BE2C (cell line): ENCODE data around the gene MEGF11.

ENCODE experiments used
- DNase-seq: peaks from one replicate; pipeline ENCODE4 v3.0.0-alpha.2; 2020
- H3K27me3 ChIP-seq: fragments of 250-450 bp; sonication (Bioruptor Pico); 2 replicates; pipeline ENCODE4 v1.5.1; 2020; ENCODE audit warnings: mild to moderate bottlenecking
- H3K36me3 ChIP-seq: fragments of 250-450 bp; sonication (Bioruptor Pico); 2 replicates; pipeline ENCODE4 v1.5.1; 2020; ENCODE audit warnings: mild to moderate bottlenecking
- H3K4me1 ChIP-seq: fragments of 250-450 bp; sonication (Bioruptor Pico); 2 replicates; pipeline ENCODE4 v1.5.1; 2020
- H3K4me3 ChIP-seq: 2 replicates; pipeline ENCODE4 v1.5.1; 2011; ENCODE audit warnings: low read depth, low read length
- H3K9me3 ChIP-seq: fragments of 250-450 bp; sonication (Bioruptor Pico); 2 replicates; pipeline ENCODE4 v1.5.1; 2020
- TF ChIP-seq, protein P1 (sequence below): IDR thresholded peaks from 2 replicates; pipeline ENCODE4 v1.5.1; 2012; ENCODE audit warnings: mild to moderate bottlenecking, low read depth, low read length

The MEGF11 gene

DNA sequence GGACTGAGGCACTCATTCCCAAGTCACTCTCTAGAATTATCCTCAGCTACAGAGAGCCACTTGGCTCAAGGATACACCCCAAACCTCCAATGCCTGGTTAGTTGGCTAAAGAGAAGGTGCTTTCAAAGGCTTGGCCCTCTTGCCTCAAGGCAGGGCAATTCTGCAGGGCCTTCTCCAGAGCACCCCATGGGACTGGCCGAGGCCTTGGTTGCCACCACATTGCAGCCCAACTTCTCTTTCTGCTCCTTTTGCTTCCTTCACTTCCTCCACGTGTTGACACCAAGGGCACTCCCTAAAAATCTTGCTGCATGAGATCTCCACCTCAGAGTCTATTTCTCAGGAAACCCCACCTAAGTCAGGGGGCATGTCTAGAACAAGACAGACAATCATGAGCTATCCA, 36.7 kb downstream of the MEGF11 start:
- TF ChIP-seq, protein P1, sequence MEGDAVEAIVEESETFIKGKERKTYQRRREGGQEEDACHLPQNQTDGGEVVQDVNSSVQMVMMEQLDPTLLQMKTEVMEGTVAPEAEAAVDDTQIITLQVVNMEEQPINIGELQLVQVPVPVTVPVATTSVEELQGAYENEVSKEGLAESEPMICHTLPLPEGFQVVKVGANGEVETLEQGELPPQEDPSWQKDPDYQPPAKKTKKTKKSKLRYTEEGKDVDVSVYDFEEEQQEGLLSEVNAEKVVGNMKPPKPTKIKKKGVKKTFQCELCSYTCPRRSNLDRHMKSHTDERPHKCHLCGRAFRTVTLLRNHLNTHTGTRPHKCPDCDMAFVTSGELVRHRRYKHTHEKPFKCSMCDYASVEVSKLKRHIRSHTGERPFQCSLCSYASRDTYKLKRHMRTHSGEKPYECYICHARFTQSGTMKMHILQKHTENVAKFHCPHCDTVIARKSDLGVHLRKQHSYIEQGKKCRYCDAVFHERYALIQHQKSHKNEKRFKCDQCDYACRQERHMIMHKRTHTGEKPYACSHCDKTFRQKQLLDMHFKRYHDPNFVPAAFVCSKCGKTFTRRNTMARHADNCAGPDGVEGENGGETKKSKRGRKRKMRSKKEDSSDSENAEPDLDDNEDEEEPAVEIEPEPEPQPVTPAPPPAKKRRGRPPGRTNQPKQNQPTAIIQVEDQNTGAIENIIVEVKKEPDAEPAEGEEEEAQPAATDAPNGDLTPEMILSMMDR = no peak
- Histone ChIP-seq H3K4me1 (peaks cover 9% of the 10 kb centered on the region), H3K27me3 (no peaks in the 10 kb centered on the region), H3K4me3 (no peak overlapping the region), H3K36me3 (no peaks in the 10 kb centered on the region), H3K9me3 (no peaks in the 10 kb centered on the region)
- no peak for DNase-seq

DNA sequence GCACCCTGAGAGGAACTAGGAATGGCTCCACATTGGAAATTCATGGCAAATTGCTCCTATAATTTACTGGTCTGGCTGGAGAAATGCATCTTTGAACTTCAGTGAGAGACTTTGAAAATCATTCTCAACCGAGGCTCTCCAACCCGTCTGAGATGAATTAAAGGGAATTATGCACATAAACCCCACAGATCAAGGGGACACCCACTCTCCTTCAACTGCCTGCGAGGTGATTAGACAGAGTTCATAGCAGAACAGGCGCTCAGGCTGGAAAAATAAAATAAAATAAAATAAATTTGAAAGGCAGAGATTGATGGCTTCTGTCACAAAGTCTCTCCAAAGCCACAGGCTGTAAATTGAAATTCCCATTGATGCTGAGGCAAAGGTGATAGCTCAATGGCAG, 37.7 kb downstream of the MEGF11 start:
- H3K4me1 ChIP-seq = peaks cover 9% of the 10 kb centered on the region
- TF ChIP-seq, protein P1 = no peak
- DNase-seq = no peak
- H3K4me3 ChIP-seq = no peak overlapping the region
- H3K9me3 ChIP-seq = no peaks in the 10 kb centered on the region
- no peaks in the 10 kb centered on the region for H3K27me3 ChIP-seq
- no peaks in the 10 kb centered on the region for H3K36me3 ChIP-seq

DNA sequence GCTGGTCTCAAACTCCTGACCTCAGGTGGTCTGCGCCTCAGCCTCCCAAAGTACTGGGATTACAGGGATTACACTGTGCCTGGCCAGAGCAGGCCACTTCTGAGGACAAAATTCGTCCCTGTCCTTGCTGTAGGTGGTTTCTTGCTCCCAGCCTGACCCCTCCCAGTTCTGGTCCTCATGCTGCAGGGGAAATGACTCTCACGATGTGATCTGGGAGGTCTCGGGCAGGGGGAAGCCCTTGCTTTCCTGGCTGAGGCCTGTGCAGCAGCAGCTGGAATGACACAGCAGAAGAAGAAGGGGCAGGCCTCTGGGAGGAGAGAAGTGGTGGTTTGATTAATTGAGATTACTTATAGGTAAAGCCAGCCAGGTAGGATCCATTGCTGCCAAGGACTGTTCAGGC, 39.3 kb downstream of the MEGF11 start:
- Histone ChIP-seq H3K36me3 (no peaks in the 10 kb centered on the region), H3K4me1 (peaks cover 9% of the 10 kb centered on the region), H3K4me3 (no peak overlapping the region), H3K9me3 (no peaks in the 10 kb centered on the region), H3K27me3 (no peaks in the 10 kb centered on the region)
- TF ChIP-seq, protein P1 = no peak
- no peak for DNase-seq

DNA sequence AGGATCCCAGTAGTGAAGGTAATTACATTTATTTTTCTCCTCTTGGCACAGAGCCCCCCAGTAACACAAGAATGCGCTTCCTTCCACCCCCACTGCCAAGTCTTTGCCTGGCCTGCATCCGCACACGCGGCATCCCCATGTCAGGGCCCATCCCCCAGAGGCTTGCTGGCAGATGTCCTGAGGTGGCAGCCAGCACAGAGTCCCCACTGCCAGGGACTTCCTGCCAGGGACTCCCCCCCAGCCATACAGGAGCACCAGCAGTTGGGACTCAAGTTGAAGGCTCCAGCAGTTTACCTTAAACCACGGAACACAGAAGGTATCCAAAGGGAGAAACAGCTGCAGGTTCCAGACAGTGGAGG, 41.0 kb downstream of the MEGF11 start:
- H3K27me3 ChIP-seq = no peaks in the 10 kb centered on the region

DNA sequence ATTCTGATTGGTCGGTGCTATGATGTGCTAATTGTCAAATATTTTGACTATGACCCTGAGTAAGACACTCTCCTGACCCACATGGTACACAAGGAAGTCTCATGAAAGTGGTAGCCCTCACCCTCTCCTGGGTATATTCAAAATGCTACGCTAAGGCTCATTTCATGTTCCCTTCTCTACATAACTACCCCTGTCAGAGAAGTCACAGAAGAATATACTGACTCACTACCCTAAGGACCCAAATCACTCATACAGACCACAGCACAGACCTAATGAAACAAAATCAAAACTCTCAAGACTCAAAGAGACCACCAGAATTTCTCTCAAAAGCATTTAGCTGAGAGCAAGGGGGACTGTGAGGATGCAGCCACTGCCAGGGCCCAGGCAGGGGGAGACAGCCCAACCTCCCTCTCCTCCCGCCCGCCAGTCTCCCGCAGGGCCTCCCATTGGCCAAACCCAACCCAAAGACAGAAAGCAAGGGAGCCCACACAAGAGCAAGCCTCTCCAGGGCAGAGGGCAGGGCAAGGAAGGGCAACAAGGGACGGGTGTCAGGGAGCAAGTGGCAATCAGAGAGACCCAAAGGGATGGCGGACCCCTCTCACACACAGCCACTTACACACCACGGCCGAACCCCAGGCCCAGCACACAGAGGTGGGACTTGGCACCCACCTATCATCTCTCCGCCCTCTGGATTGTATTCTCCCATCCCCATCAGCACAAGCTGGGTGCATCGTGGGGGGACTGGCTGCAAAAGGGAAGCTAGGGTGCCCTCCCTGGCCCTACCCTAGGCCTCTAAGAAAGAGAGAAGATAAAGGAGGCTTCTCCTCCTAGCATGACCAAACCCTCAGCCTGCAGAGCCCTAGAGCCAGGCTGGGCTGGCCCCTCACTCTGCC, 41.6 kb downstream of the MEGF11 start:
- no peak overlapping the region for H3K4me3 ChIP-seq

More for the DNA sequence above, 41.0 kb downstream of the MEGF11 start:
- peaks cover 9% of the 10 kb centered on the region for H3K4me1 ChIP-seq
- TF ChIP-seq, protein P1 = no peak
- peak; percentile 72 for DNase-seq
- H3K4me3 ChIP-seq = no peak overlapping the region
- no peaks in the 10 kb centered on the region for H3K9me3 ChIP-seq
- H3K36me3 ChIP-seq = no peaks in the 10 kb centered on the region

DNA sequence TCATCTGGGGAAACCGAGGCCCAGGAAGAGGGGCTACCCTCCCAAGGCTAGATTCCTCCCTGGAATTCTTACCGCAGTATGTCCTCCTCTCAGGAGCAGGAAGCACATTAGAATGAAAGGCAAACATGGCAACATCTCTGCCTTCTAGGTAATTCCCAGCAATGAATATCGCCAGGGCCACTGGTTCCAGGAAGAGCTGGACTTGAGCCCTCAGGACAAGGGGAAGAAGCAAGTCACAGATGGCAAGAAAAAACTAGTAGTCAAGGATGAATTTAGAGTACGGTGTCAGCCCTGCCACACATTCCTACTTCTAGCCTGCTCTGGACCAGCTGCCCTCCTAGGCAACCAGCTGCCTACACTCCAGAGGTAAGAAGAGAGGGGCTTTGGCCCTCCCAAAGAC, 42.9 kb downstream of the MEGF11 start:
- no peak overlapping the region for H3K4me3 ChIP-seq
- TF ChIP-seq, protein P1 = no peak
- H3K27me3 ChIP-seq = no peaks in the 10 kb centered on the region

More for the DNA sequence above, 41.6 kb downstream of the MEGF11 start:
- Histone ChIP-seq H3K9me3 (no peaks in the 10 kb centered on the region), H3K27me3 (no peaks in the 10 kb centered on the region), H3K36me3 (no peaks in the 10 kb centered on the region), H3K4me1 (peaks cover 9% of the 10 kb centered on the region)
- DNase-seq = no peak
- TF ChIP-seq, protein P1 = no peak

More for the DNA sequence above, 42.9 kb downstream of the MEGF11 start:
- Histone ChIP-seq H3K36me3 (no peaks in the 10 kb centered on the region), H3K4me1 (peaks cover 9% of the 10 kb centered on the region), H3K9me3 (no peaks in the 10 kb centered on the region)
- no peak for DNase-seq
